ENCODE data around the gene HSPB6.

- TF ChIP-seq POLR2A (IDR thresholded peaks at IDR 0.05; ENCODE audit: low read length) (no peak), GATA1 (IDR thresholded peaks at IDR 0.05; ENCODE audit: low read depth, low read length) (no peak)
These were observed 6.7 kb downstream of the HSPB6 start for GRCh38 chr19:35750167-35750566.

Measured in erythroblast (primary cell).